Subcutaneous abdominal adipose tissue (tissue), 5 donors: ENCODE measurements around the gene MBOAT7.
"Not testable (repeated sequence)": the region's sequence is repeated elsewhere in the genome, so short reads cannot be mapped to it uniquely, and the experiment has no call there.

Source experiments
- H3K27ac ChIP-seq: one replicate; pipeline ENCODE4 v1.7.0; 2013; ENCODE audit warnings: low read depth, mild to moderate bottlenecking, inconsistent platforms, low read length, moderate library complexity
- H3K27me3 ChIP-seq, 5 donors: one replicate each; pipeline ENCODE4 v1.7.0; 2013; ENCODE audit warnings: low read length in 5 of 5, inconsistent platforms in 1 of 5; ENCODE audit not compliant: control insufficient read depth in 5 of 5, insufficient read depth in 4 of 5
- H3K36me3 ChIP-seq, 5 donors: one replicate each; pipeline ENCODE4 v1.7.0; 2013; ENCODE audit warnings: low read length in 5 of 5; ENCODE audit not compliant: control insufficient read depth in 5 of 5, insufficient read depth in 5 of 5
- H3K4me1 ChIP-seq, 5 donors: one replicate each; pipeline ENCODE4 v1.7.0; 2013; ENCODE audit warnings: low read length in 5 of 5, mild to moderate bottlenecking in 3 of 5, moderate library complexity in 1 of 5; ENCODE audit not compliant: control insufficient read depth in 5 of 5, insufficient read depth in 5 of 5
- H3K4me3 ChIP-seq, 5 donors: one replicate each; pipeline ENCODE4 v1.7.0; 2013; ENCODE audit warnings: low read length in 5 of 5, low read depth in 1 of 5
- H3K9ac ChIP-seq, 5 donors: one replicate each; pipeline ENCODE4 v1.7.0; 2013; ENCODE audit warnings: low read length in 5 of 5, mild to moderate bottlenecking in 4 of 5, moderate library complexity in 3 of 5
- H3K9me3 ChIP-seq, 5 donors: one replicate each; pipeline ENCODE4 v1.7.0; 2013; ENCODE audit warnings: low read length in 5 of 5; ENCODE audit not compliant: control insufficient read depth in 5 of 5
- donor health status: healthy.
- donor health status: healthy.
- donor health status: healthy.
- donor health status: healthy.
- donor health status: healthy.

Gene MBOAT7

GRCh38 chr19:54189145-54189734, at the start of gene MBOAT7:
Gene MBOAT7 (minus strand): TSS chr19:54189580. CDS start chr19:54188508, 1,072 bp downstream.
- Histone ChIP-seq H3K4me1 (peaks cover 6 to 26% (median 21%) of the 10 kb centered on the region in 5 donors), H3K27ac (peak within 1 kb of the TSS; percentile 98), H3K27me3 (peaks cover 0 to 2% (median 0%) of the 10 kb centered on the region in 5 donors), H3K9ac (peak within 1 kb of the TSS; percentile 63 to 94 (median 90)), H3K9me3 (no peaks in the 10 kb centered on the region), H3K36me3 (peaks cover 0 to 23% (median 13%) of the 10 kb centered on the region in 5 donors), H3K4me3 (peak within 1 kb of the TSS; percentile 48 to 87 (median 84))

GRCh38 chr19:54233941-54234340, 44.6 kb upstream of the MBOAT7 start:
- no peak overlapping the region for H3K27ac ChIP-seq
- no peak overlapping the region for H3K9ac ChIP-seq
- H3K9me3 ChIP-seq, result peaks cover 0 to 2% (median 0%) of the 10 kb centered on the region in 5 donors
- no peaks in the 10 kb centered on the region for H3K36me3 ChIP-seq
- peaks cover 0 to 15% (median 9%) of the 10 kb centered on the region in 5 donors for H3K27me3 ChIP-seq
- H3K4me3 ChIP-seq, result no peak overlapping the region
- peaks cover 0 to 2% (median 0%) of the 10 kb centered on the region in 5 donors for H3K4me1 ChIP-seq

GRCh38 chr19:54231077-54231931, 41.9 kb upstream of the MBOAT7 start:
- H3K27me3 ChIP-seq, result peaks cover 0 to 14% (median 9%) of the 10 kb centered on the region in 5 donors
- no peak overlapping the region for H3K27ac ChIP-seq
- no peak overlapping the region for H3K9ac ChIP-seq
- no peaks in the 10 kb centered on the region for H3K36me3 ChIP-seq
- H3K4me1 ChIP-seq, result peaks cover 0 to 2% (median 0%) of the 10 kb centered on the region in 5 donors
- no peak overlapping the region for H3K4me3 ChIP-seq
- peaks cover 0 to 2% (median 0%) of the 10 kb centered on the region in 5 donors for H3K9me3 ChIP-seq

- Histone ChIP-seq H3K4me3 (no peak overlapping the region), H3K4me1 (peaks cover 0 to 2% (median 0%) of the 10 kb centered on the region in 5 donors), H3K27ac (no peak overlapping the region), H3K27me3 (peaks cover 0 to 14% (median 9%) of the 10 kb centered on the region in 5 donors), H3K36me3 (no peaks in the 10 kb centered on the region), H3K9ac (peak overlapping the region in 1 of 5 donors; percentile 7), H3K9me3 (peaks cover 0 to 2% (median 0%) of the 10 kb centered on the region in 5 donors)
Observed at GRCh38 chr19:54230031-54230430, 40.7 kb upstream of the MBOAT7 start.

GRCh38 chr19:54229146-54229545, 39.8 kb upstream of the MBOAT7 start:
- H3K4me3 ChIP-seq, result no peak overlapping the region
- H3K27me3 ChIP-seq, result peaks cover 0 to 11% (median 9%) of the 10 kb centered on the region in 5 donors
- no peak overlapping the region for H3K27ac ChIP-seq
- no peak overlapping the region for H3K9ac ChIP-seq
- no peaks in the 10 kb centered on the region for H3K9me3 ChIP-seq
- peaks cover 0 to 2% (median 0%) of the 10 kb centered on the region in 5 donors for H3K4me1 ChIP-seq
- no peaks in the 10 kb centered on the region for H3K36me3 ChIP-seq

GRCh38 chr19:54224619-54225018, 35.2 kb upstream of the MBOAT7 start:
- H3K9ac ChIP-seq, H3K4me3 ChIP-seq, H3K36me3 ChIP-seq, H3K4me1 ChIP-seq, H3K9me3 ChIP-seq, H3K27me3 ChIP-seq, H3K27ac ChIP-seq: not testable (repeated sequence)

GRCh38 chr19:54223937-54224281, 34.5 kb upstream of the MBOAT7 start:
- not testable (repeated sequence) for H3K36me3 ChIP-seq, H3K27ac ChIP-seq, H3K4me3 ChIP-seq, H3K27me3 ChIP-seq, H3K4me1 ChIP-seq, H3K9me3 ChIP-seq, H3K9ac ChIP-seq

- not testable (repeated sequence) for H3K4me3 ChIP-seq, H3K9ac ChIP-seq, H3K4me1 ChIP-seq, H3K27ac ChIP-seq, H3K27me3 ChIP-seq, H3K9me3 ChIP-seq
- H3K36me3 ChIP-seq, result peaks cover 0 to 10% (median 0%) of the 10 kb centered on the region in 5 donors
Observed at GRCh38 chr19:54223277-54223936, 34.0 kb upstream of the MBOAT7 start.

- not testable (repeated sequence) for H3K9ac ChIP-seq, H3K9me3 ChIP-seq, H3K4me1 ChIP-seq, H3K27me3 ChIP-seq, H3K27ac ChIP-seq
- H3K4me3 ChIP-seq, result peak within 1 kb of the TSS in 2 of 5 donors; percentile 34
- peaks cover 0 to 14% (median 0%) of the 10 kb centered on the region in 5 donors for H3K36me3 ChIP-seq
Observed at GRCh38 chr19:54222474-54223276, 33.3 kb upstream of the MBOAT7 start, which contains the start of gene LILRB3. Gene LILRB3 (minus strand): TSS chr19:54223007. CDS start chr19:54222976, 31 bp downstream.
